ENCODE data around the gene GIMD1. TPM values are rescaled to one million over a fixed set of nuclear protein-coding genes. Genes with fewer than 3 reads are reported as not detected.

The GIMD1 gene
- total RNA-seq, 4 donors from 2014 or later: not detected

DNA sequence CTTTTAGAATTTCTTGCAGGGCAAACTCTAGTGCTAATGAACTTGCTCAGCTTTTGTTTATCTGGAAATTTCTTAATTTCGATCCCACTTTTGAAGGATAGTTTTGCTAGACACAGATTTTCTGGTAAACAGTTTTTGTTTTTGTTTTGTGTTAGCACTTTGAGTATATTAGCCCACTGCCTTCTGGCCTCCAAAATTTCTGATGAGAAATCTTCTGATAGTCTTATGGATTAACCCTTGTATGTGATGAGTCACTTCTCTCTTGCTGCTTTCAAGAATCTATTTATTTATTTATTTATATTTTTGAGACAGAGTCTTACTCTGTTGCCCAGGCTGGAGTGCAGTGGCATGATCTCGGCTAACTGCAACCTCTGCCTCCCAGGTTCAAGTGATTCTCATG is 27.0 kb upstream of the GIMD1 start:
- DNase-seq (ENCODE audit: low spot score in 2 of 2): no peak
- Histone ChIP-seq H3K9me3 (peaks cover 31% of the 10 kb centered on the region), H3K4me1 (no peaks in the 10 kb centered on the region), H3K27ac (no peak overlapping the region), H3K36me3 (no peaks in the 10 kb centered on the region), H3K27me3 (no peaks in the 10 kb centered on the region), H3K4me3 (no peak overlapping the region)
- WGBS: 92% methylated on average over 2 of the region's 2 CpGs
- TF ChIP-seq, protein P1, sequence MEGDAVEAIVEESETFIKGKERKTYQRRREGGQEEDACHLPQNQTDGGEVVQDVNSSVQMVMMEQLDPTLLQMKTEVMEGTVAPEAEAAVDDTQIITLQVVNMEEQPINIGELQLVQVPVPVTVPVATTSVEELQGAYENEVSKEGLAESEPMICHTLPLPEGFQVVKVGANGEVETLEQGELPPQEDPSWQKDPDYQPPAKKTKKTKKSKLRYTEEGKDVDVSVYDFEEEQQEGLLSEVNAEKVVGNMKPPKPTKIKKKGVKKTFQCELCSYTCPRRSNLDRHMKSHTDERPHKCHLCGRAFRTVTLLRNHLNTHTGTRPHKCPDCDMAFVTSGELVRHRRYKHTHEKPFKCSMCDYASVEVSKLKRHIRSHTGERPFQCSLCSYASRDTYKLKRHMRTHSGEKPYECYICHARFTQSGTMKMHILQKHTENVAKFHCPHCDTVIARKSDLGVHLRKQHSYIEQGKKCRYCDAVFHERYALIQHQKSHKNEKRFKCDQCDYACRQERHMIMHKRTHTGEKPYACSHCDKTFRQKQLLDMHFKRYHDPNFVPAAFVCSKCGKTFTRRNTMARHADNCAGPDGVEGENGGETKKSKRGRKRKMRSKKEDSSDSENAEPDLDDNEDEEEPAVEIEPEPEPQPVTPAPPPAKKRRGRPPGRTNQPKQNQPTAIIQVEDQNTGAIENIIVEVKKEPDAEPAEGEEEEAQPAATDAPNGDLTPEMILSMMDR (IDR thresholded peaks at IDR 0.05): no peak
- no peak for TF ChIP-seq POLR2A (IDR thresholded peaks at IDR 0.05)

DNA sequence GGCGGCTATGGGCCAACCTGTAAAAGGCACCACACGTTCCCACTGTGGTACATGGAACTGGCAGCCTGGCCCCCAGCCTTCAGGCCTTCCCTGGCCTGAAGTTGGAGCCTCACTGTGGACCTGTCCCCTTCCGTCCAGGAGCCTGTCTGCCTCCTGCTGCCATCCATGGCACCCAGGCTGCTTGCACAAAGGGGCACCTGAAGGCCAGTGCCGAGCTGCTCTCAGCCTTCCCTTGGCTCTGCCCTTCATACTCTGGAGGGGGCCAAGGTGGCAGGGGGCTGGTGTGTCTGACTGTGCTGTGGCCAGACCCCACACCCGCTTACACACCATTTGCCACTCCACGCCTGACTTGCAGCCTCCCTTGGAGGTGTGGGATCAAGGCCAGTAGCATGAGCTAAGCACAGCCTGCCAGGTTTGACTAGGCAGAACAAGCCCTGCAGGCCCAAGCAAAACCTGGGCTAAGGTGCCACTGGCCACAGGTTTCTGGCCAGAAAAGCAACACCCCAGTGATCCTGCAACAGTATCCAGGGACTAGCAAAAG is 17.3 kb upstream of the GIMD1 start:
- WGBS: 88% methylated on average over 4 of the region's 6 CpGs
- DNase-seq (ENCODE audit: low spot score in 2 of 2): no peak
- no peak overlapping the region for H3K27ac ChIP-seq
- no peaks in the 10 kb centered on the region for H3K36me3 ChIP-seq
- H3K27me3 ChIP-seq: no peaks in the 10 kb centered on the region
- no peak overlapping the region for H3K4me3 ChIP-seq
- H3K9me3 ChIP-seq: peaks cover 3% of the 10 kb centered on the region
- H3K4me1 ChIP-seq: no peaks in the 10 kb centered on the region
- TF ChIP-seq, protein P1 (IDR thresholded peaks at IDR 0.05): no peak
- TF ChIP-seq POLR2A (IDR thresholded peaks at IDR 0.05): no peak
- TF ChIP-seq POLR2AphosphoS5 (IDR thresholded peaks at IDR 0.05): no peak
- TF ChIP-seq EP300 (IDR thresholded peaks at IDR 0.05): no peak

DNA sequence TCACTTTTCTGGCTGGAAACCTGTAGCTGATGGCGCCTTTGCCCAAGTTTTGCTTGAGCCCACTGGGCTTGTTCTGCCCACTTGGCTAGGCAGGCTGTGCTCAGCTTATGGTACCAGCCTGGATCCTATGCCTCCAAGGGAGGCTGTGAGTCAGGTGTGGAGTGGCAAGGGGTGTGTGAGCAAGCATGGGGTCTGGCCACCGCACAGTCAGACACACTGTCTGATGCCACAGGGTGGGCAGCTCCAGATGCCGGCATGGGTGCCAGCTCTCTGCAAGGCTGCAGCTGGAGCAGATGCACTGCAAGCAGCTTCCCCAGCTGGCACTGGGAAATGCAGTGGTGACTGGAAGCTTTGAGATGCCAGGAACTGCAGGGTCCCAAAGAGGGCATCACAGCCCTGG is 16.3 kb upstream of the GIMD1 start:
- H3K27ac ChIP-seq: no peak overlapping the region
- no peaks in the 10 kb centered on the region for H3K4me1 ChIP-seq
- H3K4me3 ChIP-seq: no peak overlapping the region
- H3K27me3 ChIP-seq: no peaks in the 10 kb centered on the region
- peaks cover 3% of the 10 kb centered on the region for H3K9me3 ChIP-seq
- WGBS: 88% methylated on average over 1 of the region's 3 CpGs
- TF ChIP-seq POLR2A (IDR thresholded peaks at IDR 0.05) (no peak), POLR2AphosphoS5 (IDR thresholded peaks at IDR 0.05) (no peak)
- TF ChIP-seq, protein P1 (IDR thresholded peaks at IDR 0.05): no peak
- DNase-seq (ENCODE audit: low spot score in 2 of 2): no peak
- no peaks in the 10 kb centered on the region for H3K36me3 ChIP-seq

DNA sequence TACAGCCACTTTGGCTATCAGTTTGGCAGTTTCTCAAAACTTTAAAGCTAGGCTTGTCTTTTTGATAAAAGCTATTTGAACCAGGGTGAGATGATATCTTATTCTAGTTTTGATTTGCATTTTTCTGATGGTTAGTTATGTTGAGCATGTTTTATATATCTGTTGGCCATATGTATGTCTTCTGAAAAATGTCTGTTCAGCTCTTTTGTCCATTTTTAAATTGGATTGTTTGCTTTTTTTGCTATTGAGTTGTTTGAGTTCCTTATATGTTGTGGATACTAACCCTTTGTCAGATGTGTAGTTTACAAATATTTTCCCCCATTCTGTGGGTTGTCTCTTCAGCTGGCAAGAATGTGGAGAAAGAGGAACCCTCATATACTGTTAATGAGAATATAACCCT is 11.6 kb upstream of the GIMD1 start:
- H3K36me3 ChIP-seq: no peaks in the 10 kb centered on the region
- no peak overlapping the region for H3K27ac ChIP-seq
- H3K9me3 ChIP-seq: no peaks in the 10 kb centered on the region
- no peak for DNase-seq (ENCODE audit: low spot score in 2 of 2)
- no peaks in the 10 kb centered on the region for H3K27me3 ChIP-seq
- TF ChIP-seq POLR2AphosphoS5 (IDR thresholded peaks at IDR 0.05) (no peak), POLR2A (IDR thresholded peaks at IDR 0.05) (no peak), EP300 (IDR thresholded peaks at IDR 0.05) (no peak)
- TF ChIP-seq, protein P1 (IDR thresholded peaks at IDR 0.05): no peak
- H3K4me1 ChIP-seq: no peaks in the 10 kb centered on the region
- H3K4me3 ChIP-seq: no peak overlapping the region

DNA sequence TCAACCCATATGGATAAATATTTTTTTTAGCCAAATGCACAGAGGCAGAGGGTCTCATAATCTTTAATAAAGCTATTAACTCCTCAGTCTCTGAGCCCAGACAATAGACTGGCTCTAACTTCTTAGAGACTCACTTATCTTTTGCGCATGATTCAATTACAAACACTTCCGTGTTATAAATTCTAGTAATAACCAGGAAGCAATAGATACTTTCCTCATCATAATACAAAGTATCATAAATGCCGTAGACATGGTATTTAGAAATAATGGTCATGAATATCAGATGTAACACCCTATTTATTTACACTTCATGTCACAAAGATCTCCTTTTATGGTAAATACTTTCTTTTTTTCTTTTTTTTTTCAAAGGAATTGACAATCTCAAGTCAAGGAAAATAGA is 4.4 kb upstream of the GIMD1 start:
- WGBS: 88% methylated on average over 3 of the region's 3 CpGs
- Histone ChIP-seq H3K36me3 (no peaks in the 10 kb centered on the region), H3K4me3 (no peak overlapping the region), H3K27me3 (no peaks in the 10 kb centered on the region), H3K4me1 (no peaks in the 10 kb centered on the region), H3K27ac (no peak overlapping the region), H3K9me3 (no peaks in the 10 kb centered on the region)
- no peak for DNase-seq (ENCODE audit: low spot score in 2 of 2)
- TF ChIP-seq POLR2AphosphoS5 (IDR thresholded peaks at IDR 0.05): no peak
- no peak for TF ChIP-seq POLR2A (IDR thresholded peaks at IDR 0.05)
- TF ChIP-seq EP300 (IDR thresholded peaks at IDR 0.05): no peak
- TF ChIP-seq, protein P1 (IDR thresholded peaks at IDR 0.05): no peak

All from suprapubic skin (tissue), 4 donors.